Activated T-cell treated with anti-CD3 and anti-CD28 coated beads, Interleukin-2, amount 50 U/mL, for 4 hours (primary cell): Measurements from ENCODE around the gene CREB5. TPM values are rescaled to one million over a fixed set of nuclear protein-coding genes. Genes with fewer than 3 reads are reported as not detected.
"Not testable (repeated sequence)": the region's sequence is repeated elsewhere in the genome, so short reads cannot be mapped to it uniquely, and the experiment has no call there.

Experiments
- ATAC-seq, 2 donors: fragments of 200-7000 bp; cut with Tn5 transposase; one replicate each; pipeline ENCODE4 v1.10.0; 2021
- DNase-seq: peaks from one replicate; pipeline ENCODE4 v3.0.0-alpha.2; 2020
- H3K27me3 Mint-ChIP-seq: one replicate; pipeline ENCODE4 v1.8.0; 2021; ENCODE audit warnings: low read depth, mixed read lengths
- H3K36me3 Mint-ChIP-seq: one replicate; pipeline ENCODE4 v1.8.0; 2022; ENCODE audit warnings: mixed read lengths; ENCODE audit not compliant: insufficient read depth
- H3K4me1 Mint-ChIP-seq: one replicate; pipeline ENCODE4 v1.8.0; 2021; ENCODE audit warnings: low read depth, mixed read lengths
- H3K4me3 Mint-ChIP-seq: one replicate; pipeline ENCODE4 v1.8.0; 2021; ENCODE audit warnings: mild to moderate bottlenecking, moderate library complexity, mixed read lengths
- H3K9me3 Mint-ChIP-seq: one replicate; pipeline ENCODE4 v1.8.0; 2021; ENCODE audit warnings: mixed read lengths
- total RNA-seq, 3 donors: library from RNA; stranded (reverse); gene quantifications; one replicate each; pipeline ENCODE4 v1.2.1, GENCODE V29; 2021

Gene CREB5
- total RNA-seq, 3 donors from 2014 or later: 0.37 to 0.81 (median 0.68) TPM

DNA sequence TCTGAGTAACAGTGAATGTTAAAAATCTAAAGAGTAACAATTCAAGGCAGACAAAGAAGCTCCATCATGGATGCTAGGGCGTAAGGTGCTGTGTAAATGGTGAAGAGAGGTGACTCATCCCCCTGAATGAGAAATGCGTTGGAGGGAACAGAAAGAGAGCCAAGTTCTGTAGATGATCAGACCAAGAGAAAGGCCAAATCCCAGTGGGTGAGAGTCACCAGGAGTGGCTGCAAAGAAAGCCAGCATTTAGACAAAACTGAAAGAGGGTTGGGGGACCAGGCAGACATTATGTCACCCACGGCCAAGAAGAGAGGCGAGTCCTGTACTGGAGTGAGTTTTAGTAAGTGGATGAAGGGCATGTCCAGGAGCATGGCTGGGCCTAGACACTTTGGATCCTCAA lies 392.7 kb downstream of the CREB5 start:
- Mint-ChIP-seq H3K9me3 (no peaks in the 10 kb centered on the region), H3K4me3 (no peak overlapping the region), H3K4me1 (no peaks in the 10 kb centered on the region), H3K27me3 (peaks cover 2% of the 10 kb centered on the region), H3K36me3 (no peaks in the 10 kb centered on the region)
- no peak for ATAC-seq
- DNase-seq: no peak

- Mint-ChIP-seq H3K4me1 (no peaks in the 10 kb centered on the region), H3K27me3 (no peaks in the 10 kb centered on the region), H3K4me3 (no peak overlapping the region), H3K36me3 (no peaks in the 10 kb centered on the region), H3K9me3 (no peaks in the 10 kb centered on the region)
- DNase-seq (no peak), ATAC-seq (no peak)
Observed at GRCh38 chr7:28806841-28807240, 394.5 kb downstream of the CREB5 start.

GRCh38 chr7:28807396-28807994 lies 395.2 kb downstream of the CREB5 start:
- Mint-ChIP-seq H3K4me3 (no peak overlapping the region), H3K9me3 (no peaks in the 10 kb centered on the region), H3K27me3 (no peaks in the 10 kb centered on the region), H3K4me1 (no peaks in the 10 kb centered on the region), H3K36me3 (no peaks in the 10 kb centered on the region)
- no peak for DNase-seq
- no peak for ATAC-seq

DNA sequence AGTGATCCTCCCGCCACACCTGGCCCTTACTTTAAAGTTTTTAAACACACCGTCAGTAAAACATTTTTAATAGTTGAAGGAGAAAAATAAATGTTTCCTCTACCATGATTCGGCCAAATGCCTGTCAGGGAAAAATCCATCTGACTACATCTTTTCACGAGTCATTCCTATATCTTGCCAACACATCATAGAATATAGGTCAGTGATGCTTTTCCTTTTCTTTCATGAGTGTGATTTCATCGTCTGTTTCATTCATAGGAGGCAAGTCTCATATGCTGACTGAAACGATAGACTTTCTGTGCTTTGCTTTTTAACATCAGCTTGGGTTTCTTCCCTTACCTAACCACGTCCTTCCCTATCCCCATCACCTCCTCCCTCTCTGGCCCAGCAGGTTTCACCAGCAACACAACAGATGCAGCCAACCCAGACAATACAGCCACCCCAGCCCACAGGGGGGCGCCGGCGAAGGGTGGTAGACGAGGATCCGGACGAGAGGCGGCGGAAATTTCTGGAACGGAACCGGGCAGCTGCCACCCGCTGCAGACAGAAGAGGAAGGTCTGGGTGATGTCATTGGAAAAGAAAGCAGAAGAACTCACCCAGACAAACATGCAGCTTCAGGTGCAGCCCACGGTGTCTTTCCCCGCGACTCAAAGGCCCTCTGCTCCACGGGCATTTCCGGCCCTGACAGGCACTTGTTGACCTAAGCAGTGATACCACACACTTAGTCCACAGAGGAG lies 396.6 kb downstream of the CREB5 start:
- ATAC-seq: no peak
- no peak overlapping the region for H3K4me3 Mint-ChIP-seq

GRCh38 chr7:28811008-28811407 lies 398.7 kb downstream of the CREB5 start:
- ATAC-seq: no peak
- Mint-ChIP-seq H3K36me3 (no peaks in the 10 kb centered on the region), H3K4me3 (no peak overlapping the region), H3K9me3 (no peaks in the 10 kb centered on the region), H3K27me3 (no peaks in the 10 kb centered on the region), H3K4me1 (no peaks in the 10 kb centered on the region)
- no peak for DNase-seq

More for the DNA sequence above, 396.6 kb downstream of the CREB5 start:
- no peaks in the 10 kb centered on the region for H3K27me3 Mint-ChIP-seq
- H3K4me1 Mint-ChIP-seq: no peaks in the 10 kb centered on the region
- no peaks in the 10 kb centered on the region for H3K36me3 Mint-ChIP-seq
- no peaks in the 10 kb centered on the region for H3K9me3 Mint-ChIP-seq
- DNase-seq: no peak

DNA sequence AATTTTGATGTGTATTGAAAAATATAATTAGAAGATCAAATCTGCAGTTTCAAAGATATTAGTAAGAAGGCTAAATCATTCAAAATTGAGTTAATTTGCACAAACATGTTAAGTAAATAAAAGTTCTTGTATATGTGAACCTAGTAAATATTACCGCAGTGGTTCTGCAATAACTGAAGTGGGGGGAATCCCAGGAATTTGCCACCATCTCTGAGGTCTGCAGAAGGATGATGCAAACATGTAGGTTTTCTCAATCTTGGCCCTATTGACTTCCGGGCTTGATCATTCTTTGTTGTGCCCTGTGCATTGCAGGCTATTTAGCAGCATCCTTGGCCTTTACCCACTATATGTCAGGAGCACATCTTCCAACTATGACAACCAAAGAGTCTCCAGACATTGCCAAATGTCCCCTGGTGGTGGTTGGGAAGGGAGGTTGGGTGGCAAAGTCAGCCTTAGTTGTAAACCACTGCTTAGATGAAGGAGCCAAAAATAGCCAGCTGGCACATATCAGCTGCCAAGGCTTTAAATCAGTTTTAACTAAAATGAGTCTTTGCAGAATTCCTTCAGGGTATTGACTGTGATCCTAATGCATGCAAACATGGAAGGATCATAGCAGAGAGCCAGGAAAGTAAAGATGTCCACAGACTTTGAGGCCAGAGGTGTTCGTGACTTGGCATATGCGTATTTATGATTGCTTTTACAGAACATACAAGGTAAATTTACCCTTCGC lies 399.5 kb downstream of the CREB5 start:
- no peaks in the 10 kb centered on the region for H3K9me3 Mint-ChIP-seq
- no peaks in the 10 kb centered on the region for H3K36me3 Mint-ChIP-seq
- no peaks in the 10 kb centered on the region for H3K27me3 Mint-ChIP-seq
- no peak overlapping the region for H3K4me3 Mint-ChIP-seq
- ATAC-seq: no peak
- DNase-seq: no peak
- H3K4me1 Mint-ChIP-seq: no peaks in the 10 kb centered on the region

DNA sequence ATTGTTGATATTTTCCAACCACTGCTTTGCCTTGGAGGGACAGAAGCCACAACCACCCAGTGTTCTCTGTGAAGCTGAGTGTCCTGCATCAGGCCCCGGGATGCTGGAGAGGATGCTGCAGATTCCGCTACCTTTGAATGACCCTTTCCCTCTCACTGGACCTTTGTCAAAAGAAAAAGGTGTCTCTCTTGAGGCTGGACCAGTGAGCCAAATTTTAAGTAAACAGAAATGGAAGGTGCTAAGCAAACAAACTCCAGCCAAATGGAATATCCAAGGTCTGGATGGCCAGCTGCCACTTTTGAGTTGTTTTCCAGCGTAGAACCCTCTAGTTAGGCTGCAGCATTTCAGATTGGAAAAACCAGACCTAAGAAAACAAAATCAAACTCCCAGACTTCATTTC lies 400.3 kb downstream of the CREB5 start:
- H3K36me3 Mint-ChIP-seq: no peaks in the 10 kb centered on the region
- ATAC-seq: no peak

DNA sequence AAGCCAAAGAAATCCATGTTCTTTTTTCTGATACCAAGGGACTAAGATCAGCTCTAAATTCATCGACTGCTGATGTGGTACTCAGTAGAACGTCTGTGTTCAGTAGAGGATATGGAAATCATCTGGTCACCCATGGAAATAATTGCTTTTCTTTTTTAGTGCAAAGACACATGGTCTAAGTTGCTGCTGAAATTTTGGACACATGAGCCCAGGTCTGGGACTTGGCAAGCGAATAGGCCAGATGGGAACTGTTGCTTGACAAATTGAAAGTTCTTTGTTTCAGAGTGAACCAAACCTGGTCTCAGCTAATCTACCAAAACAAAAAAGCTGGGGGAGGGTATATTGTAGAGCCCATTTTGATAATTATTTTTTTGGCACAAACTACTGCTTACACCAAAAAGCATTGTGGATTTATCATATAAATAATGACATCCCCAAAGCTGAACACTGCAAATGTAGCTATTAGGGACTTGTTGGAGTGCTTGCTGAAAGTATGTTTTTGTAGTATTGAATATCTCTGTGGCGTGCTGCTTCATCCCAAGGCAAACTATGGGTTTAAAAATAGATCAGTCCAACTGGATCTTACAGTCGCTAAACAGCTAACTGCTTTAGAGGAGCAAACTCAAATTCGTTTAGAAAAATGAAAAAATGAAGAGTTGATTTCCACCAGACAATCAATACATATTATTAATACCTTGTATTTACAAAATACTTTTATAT lies 401.1 kb downstream of the CREB5 start:
- ATAC-seq (no peak), DNase-seq (no peak)
- no peaks in the 10 kb centered on the region for H3K9me3 Mint-ChIP-seq
- no peak overlapping the region for H3K4me3 Mint-ChIP-seq
- H3K4me1 Mint-ChIP-seq: no peaks in the 10 kb centered on the region
- H3K27me3 Mint-ChIP-seq: no peaks in the 10 kb centered on the region
- H3K36me3 Mint-ChIP-seq: no peaks in the 10 kb centered on the region

More for the DNA sequence above, 400.3 kb downstream of the CREB5 start:
- no peak for DNase-seq
- Mint-ChIP-seq H3K4me3 (no peak overlapping the region), H3K9me3 (no peaks in the 10 kb centered on the region), H3K4me1 (no peaks in the 10 kb centered on the region), H3K27me3 (no peaks in the 10 kb centered on the region)

- no peak for ATAC-seq
- Mint-ChIP-seq H3K27me3 (no peaks in the 10 kb centered on the region), H3K4me1 (no peaks in the 10 kb centered on the region), H3K9me3 (no peaks in the 10 kb centered on the region), H3K36me3 (no peaks in the 10 kb centered on the region), H3K4me3 (no peak overlapping the region)
- no peak for DNase-seq
Observed at GRCh38 chr7:28815369-28815927, 403.1 kb downstream of the CREB5 start.

DNA sequence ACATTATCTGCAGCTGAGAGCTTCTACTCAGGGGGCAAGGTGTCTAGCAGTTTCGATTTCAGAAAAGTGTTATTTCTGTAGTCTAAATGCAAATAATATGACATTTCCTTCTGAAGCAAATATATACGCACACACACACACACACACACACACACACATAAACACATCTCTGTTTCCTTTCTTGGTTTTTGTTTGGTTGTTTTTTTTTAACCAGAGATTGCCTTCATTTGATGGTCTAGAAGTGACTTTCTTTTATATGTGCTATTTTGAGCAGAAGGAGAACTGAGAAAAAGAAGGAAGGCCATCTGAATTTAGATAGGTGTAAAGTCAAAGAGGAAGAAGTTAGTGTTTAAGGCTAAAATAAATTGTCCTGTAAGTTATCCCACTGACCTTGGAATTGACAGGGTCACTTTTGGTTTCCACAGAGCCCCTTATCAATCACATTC lies 403.6 kb downstream of the CREB5 start:
- ATAC-seq: no peak
- no peaks in the 10 kb centered on the region for H3K36me3 Mint-ChIP-seq
- H3K4me1 Mint-ChIP-seq: no peaks in the 10 kb centered on the region
- no peaks in the 10 kb centered on the region for H3K9me3 Mint-ChIP-seq
- no peak overlapping the region for H3K4me3 Mint-ChIP-seq
- no peak for DNase-seq
- H3K27me3 Mint-ChIP-seq: no peaks in the 10 kb centered on the region

DNA sequence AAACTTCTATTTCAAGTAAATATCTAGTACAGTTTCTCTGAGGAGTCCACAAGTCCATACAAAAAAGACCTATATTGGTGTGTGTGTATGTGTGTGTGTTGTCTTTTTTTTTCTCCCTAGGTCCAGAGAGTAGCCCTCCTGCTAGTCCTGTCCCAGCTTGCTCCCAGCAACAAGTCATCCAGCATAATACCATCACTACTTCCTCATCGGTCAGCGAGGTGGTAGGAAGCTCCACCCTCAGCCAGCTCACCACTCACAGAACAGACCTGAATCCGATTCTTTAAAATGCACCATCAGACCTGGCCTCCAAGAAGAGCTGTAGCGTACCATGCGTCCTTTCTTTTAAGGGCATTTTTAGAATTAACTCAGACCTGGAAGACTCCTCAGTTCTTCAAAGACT lies 406.7 kb downstream of the CREB5 start:
- ATAC-seq: no peak
- no peaks in the 10 kb centered on the region for H3K4me1 Mint-ChIP-seq
- no peaks in the 10 kb centered on the region for H3K9me3 Mint-ChIP-seq
- DNase-seq: no peak
- H3K27me3 Mint-ChIP-seq: peaks cover 13% of the 10 kb centered on the region
- no peak overlapping the region for H3K4me3 Mint-ChIP-seq
- H3K36me3 Mint-ChIP-seq: no peaks in the 10 kb centered on the region

DNA sequence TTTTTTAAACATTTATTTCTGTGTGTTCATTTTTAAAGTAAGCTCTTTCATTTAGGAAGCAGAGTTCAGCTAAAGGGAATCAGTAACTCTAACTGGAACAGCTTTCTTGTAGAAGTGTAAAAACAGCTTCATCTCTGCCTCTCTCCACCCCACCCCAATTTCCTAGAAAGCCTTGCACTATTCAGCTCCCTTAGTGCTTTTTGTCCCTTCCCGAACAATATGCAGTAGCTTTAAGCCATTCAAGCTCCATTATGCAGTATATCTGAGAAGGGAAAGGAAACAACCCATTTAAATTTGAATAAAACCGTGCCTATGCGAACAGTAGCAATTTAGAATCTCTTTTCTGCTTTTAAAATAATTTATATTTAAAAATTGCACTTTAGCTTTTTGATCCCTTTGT lies 411.3 kb downstream of the CREB5 start:
- peaks cover 13% of the 10 kb centered on the region for H3K27me3 Mint-ChIP-seq
- no peaks in the 10 kb centered on the region for H3K4me1 Mint-ChIP-seq
- no peaks in the 10 kb centered on the region for H3K9me3 Mint-ChIP-seq
- ATAC-seq (no peak), DNase-seq (no peak)
- no peak overlapping the region for H3K4me3 Mint-ChIP-seq
- no peaks in the 10 kb centered on the region for H3K36me3 Mint-ChIP-seq

DNA sequence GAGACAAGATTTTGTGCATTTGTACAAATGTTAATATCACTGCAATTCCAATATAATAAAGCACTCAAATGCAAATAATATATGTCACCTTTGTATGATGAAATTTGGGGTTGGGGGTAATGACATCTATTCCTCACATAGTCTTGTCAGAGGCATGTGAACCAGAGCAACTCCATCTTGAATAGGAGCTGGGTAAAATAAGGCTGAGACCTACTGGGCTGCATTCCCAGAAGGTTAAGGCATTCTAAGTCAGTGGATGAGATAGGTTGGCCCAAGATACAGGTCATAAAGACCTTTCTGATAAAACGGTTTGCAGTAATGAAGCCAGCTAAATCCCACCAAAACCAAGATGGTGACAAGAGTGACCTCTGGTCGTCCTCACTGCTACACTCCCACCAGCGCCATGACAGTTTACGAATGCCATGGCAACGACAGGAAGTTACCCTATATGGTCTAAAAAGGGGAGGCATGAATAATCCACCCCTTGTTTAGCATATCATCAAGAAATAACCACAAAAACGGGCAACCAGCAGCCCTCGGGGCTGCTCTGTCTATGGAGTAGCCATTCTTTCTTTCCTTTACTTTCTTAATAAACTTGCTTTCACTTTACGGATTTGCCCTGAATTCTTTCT lies 413.6 kb downstream of the CREB5 start:
- not testable (repeated sequence) for H3K4me1 Mint-ChIP-seq, H3K4me3 Mint-ChIP-seq, DNase-seq, ATAC-seq, H3K9me3 Mint-ChIP-seq, H3K36me3 Mint-ChIP-seq
- H3K27me3 Mint-ChIP-seq: peaks cover 13% of the 10 kb centered on the region

DNA sequence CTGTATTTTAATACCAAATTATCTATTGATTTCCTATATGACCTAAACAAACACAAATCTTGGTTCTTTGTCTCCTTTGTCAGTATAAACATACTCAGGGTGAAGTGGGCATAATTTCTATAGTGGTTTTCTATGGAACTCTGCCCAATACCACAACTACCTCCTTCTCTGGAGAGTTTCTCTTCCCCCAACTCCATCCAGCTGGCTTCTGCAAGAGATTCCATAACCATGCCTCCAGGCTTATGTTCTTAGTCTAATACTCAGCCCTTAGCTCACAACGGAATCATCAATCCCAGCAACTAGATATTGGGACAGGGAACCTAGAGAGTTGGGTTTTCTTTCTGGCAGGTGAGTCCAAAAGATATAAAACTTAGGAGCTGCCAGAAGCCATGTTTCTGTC lies 418.5 kb downstream of the CREB5 start:
- ATAC-seq (no peak), DNase-seq (no peak)
- Mint-ChIP-seq H3K36me3 (no peaks in the 10 kb centered on the region), H3K27me3 (no peaks in the 10 kb centered on the region), H3K4me1 (no peaks in the 10 kb centered on the region), H3K9me3 (no peaks in the 10 kb centered on the region), H3K4me3 (no peak overlapping the region)
